Measurements from ENCODE around the gene IL12RB2. TPM values are rescaled to one million over a fixed set of nuclear protein-coding genes. Genes with fewer than 3 reads are reported as not detected.

The IL12RB2 gene
- total RNA-seq, 2 experiments from 2014 or later, result 0.98 to 1.2 TPM

DNA sequence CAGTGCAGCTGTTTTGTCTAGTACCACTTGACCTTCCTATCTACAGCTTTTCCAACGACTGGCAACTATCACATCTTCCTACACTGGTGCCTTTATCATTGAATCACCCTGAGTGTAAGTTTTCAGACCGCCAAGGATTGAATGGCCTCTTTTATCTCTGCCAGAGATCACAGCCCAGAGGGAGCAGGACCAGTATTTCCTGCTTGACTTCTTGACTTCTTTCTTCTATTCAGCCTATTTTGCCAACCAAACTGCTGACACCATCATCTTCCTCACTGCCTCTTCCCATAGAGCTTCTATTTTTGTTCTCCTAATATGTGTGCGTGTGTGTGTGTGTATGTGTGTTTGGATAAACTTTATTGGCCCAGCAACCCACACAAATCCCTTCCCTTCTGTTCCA is 68.7 kb downstream of the IL12RB2 start:
- intact Hi-C loops (cut with DNase I, micrococcal nuclease), result no loop called here
- Mint-ChIP-seq H3K27ac (no peak overlapping the region), H3K9me3 (no peaks in the 10 kb centered on the region), H3K36me3 (ENCODE audit: low read depth) (peaks cover 6% of the 10 kb centered on the region), H3K27me3 (no peaks in the 10 kb centered on the region), H3K4me1 (ENCODE audit: low read depth) (no peaks in the 10 kb centered on the region), H3K4me3 (no peak overlapping the region)
- Histone ChIP-seq H3K27ac (ENCODE audit: low read depth in 1 of 2, low read length in 2 of 2) (no peak overlapping the region), H3K27me3 (ENCODE audit: control insufficient read depth in 1 of 2, insufficient read depth in 2 of 2, low read length in 2 of 2) (no peaks in the 10 kb centered on the region), H3K9me3 (ENCODE audit: control insufficient read depth in 1 of 2, insufficient read depth in 1 of 2, low read length in 2 of 2) (no peaks in the 10 kb centered on the region), H3K4me3 (ENCODE audit: low read length) (no peak overlapping the region), H3K36me3 (ENCODE audit: insufficient read depth, low read length) (no peaks in the 10 kb centered on the region), H3K4me1 (ENCODE audit: insufficient read depth, low read length) (no peaks in the 10 kb centered on the region)
- ChIA-PET POLR2A (no interaction called here), CTCF (no interaction called here)
- TF ChIP-seq, protein P1, sequence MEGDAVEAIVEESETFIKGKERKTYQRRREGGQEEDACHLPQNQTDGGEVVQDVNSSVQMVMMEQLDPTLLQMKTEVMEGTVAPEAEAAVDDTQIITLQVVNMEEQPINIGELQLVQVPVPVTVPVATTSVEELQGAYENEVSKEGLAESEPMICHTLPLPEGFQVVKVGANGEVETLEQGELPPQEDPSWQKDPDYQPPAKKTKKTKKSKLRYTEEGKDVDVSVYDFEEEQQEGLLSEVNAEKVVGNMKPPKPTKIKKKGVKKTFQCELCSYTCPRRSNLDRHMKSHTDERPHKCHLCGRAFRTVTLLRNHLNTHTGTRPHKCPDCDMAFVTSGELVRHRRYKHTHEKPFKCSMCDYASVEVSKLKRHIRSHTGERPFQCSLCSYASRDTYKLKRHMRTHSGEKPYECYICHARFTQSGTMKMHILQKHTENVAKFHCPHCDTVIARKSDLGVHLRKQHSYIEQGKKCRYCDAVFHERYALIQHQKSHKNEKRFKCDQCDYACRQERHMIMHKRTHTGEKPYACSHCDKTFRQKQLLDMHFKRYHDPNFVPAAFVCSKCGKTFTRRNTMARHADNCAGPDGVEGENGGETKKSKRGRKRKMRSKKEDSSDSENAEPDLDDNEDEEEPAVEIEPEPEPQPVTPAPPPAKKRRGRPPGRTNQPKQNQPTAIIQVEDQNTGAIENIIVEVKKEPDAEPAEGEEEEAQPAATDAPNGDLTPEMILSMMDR (IDR thresholded peaks at IDR 0.05), result no peak
- DNase-seq (no peak), ATAC-seq (ENCODE audit: poor library complexity) (no peak)

DNA sequence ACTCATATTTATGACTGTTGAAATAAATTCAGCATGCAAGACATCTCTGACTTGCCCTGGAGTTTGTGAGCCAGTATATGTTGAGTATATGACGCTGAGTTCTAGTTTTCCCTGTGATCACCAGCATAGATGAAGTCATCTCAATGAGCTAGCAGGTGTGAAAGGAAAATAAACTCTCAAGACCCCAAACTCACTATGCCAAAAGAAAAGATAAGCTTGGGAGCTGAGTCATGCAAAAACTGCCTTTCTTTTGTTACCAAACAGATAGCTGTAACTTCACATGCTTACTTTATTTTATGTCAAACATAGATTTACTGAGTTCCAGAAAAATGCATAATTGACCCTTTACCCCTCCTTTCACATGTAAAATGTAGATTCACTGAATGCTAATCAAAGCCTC is 69.6 kb downstream of the IL12RB2 start:
- intact Hi-C loops (cut with DNase I, micrococcal nuclease), result no loop called here
- Histone ChIP-seq H3K4me1 (ENCODE audit: insufficient read depth, low read length) (no peaks in the 10 kb centered on the region), H3K27ac (ENCODE audit: low read depth in 1 of 2, low read length in 2 of 2) (no peak overlapping the region), H3K9me3 (ENCODE audit: control insufficient read depth in 1 of 2, insufficient read depth in 1 of 2, low read length in 2 of 2) (no peaks in the 10 kb centered on the region), H3K36me3 (ENCODE audit: insufficient read depth, low read length) (no peaks in the 10 kb centered on the region), H3K4me3 (ENCODE audit: low read length) (no peak overlapping the region), H3K27me3 (ENCODE audit: control insufficient read depth in 1 of 2, insufficient read depth in 2 of 2, low read length in 2 of 2) (no peaks in the 10 kb centered on the region)
- no peaks in the 10 kb centered on the region for H3K4me1 Mint-ChIP-seq (ENCODE audit: low read depth)
- CTCF ChIA-PET, result no interaction called here
- TF ChIP-seq, protein P1 (IDR thresholded peaks at IDR 0.05), result no peak
- H3K4me3 Mint-ChIP-seq, result no peak overlapping the region
- no peaks in the 10 kb centered on the region for H3K9me3 Mint-ChIP-seq
- H3K27me3 Mint-ChIP-seq, result no peaks in the 10 kb centered on the region
- H3K36me3 Mint-ChIP-seq (ENCODE audit: low read depth), result peaks cover 6% of the 10 kb centered on the region
- POLR2A ChIA-PET, result no interaction called here
- ATAC-seq (ENCODE audit: poor library complexity) (no peak), DNase-seq (no peak)
- H3K27ac Mint-ChIP-seq, result no peak overlapping the region

DNA sequence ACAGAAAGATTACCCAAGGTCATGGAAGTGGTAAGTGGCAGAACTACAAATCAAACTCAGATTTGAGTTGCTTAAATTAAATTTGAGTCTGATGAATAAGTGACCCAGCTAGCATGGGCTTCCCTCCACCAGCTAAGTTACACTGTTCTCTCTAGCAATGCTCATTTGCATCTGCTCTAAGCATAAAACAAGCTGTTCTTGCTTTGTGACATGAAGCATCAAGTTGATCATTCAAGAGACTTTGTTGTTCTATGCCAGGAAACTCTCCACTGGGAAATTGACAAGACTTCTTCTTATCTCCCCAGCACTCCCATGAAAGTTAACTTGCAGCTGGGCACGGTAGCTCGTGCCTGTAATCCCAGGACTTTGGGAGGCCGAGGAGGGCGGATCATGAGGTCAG is 73.5 kb downstream of the IL12RB2 start:
- Mint-ChIP-seq H3K27ac (no peak overlapping the region), H3K4me3 (no peak overlapping the region), H3K4me1 (ENCODE audit: low read depth) (no peaks in the 10 kb centered on the region), H3K27me3 (no peaks in the 10 kb centered on the region), H3K9me3 (peaks cover 18% of the 10 kb centered on the region), H3K36me3 (ENCODE audit: low read depth) (peaks cover 37% of the 10 kb centered on the region)
- H3K4me1 ChIP-seq (ENCODE audit: insufficient read depth, low read length), result no peaks in the 10 kb centered on the region
- ChIA-PET CTCF (no interaction called here), POLR2A (no interaction called here)
- no peak for ATAC-seq (ENCODE audit: poor library complexity)
- H3K27ac ChIP-seq (ENCODE audit: low read depth in 1 of 2, low read length in 2 of 2), result no peak overlapping the region
- intact Hi-C loops (cut with DNase I, micrococcal nuclease), result no loop called here
- H3K4me3 ChIP-seq (ENCODE audit: low read length), result no peak overlapping the region
- no peak for DNase-seq
- H3K9me3 ChIP-seq (ENCODE audit: control insufficient read depth in 1 of 2, insufficient read depth in 1 of 2, low read length in 2 of 2), result peaks cover 11 to 13% of the 10 kb centered on the region in 2 experiments
- TF ChIP-seq, protein P1 (IDR thresholded peaks at IDR 0.05), result no peak
- H3K36me3 ChIP-seq (ENCODE audit: insufficient read depth, low read length), result no peaks in the 10 kb centered on the region
- H3K27me3 ChIP-seq (ENCODE audit: control insufficient read depth in 1 of 2, insufficient read depth in 2 of 2, low read length in 2 of 2), result no peaks in the 10 kb centered on the region

Data from CD4-positive, alpha-beta T cell (primary cell).